Erythroblast (primary cell): ENCODE measurements around the gene UBE2Q2.

ENCODE experiments used
- GATA1 ChIP-seq: IDR thresholded peaks from 2 replicates; pipeline ENCODE4 v1.6.1; 2011; ENCODE audit warnings: low read depth, mild to moderate bottlenecking, control low read depth, low read length, moderate library complexity
- POLR2A ChIP-seq: IDR thresholded peaks from 2 replicates; pipeline ENCODE4 v1.6.1; 2011; ENCODE audit warnings: mild to moderate bottlenecking, low read length

DNA sequence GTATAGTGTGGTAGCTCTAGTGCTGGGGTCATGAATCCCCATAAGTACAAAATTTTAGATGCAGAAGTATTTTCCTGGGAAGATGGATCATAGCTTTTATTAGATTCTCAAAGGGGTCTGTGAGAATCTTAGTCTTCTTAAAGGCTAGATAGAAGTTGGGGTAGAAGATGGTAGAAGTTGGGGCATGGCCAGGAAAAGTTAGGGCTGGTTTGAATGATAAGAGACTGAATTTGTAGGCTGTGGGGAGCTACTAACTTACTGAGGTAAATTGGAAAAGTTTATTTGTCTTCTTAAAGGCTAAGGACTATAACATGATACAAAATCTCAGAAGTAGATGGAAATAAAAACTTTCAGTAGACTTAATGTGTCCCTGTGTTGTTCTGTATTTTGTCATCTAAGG lies 1.6 kb upstream of the UBE2Q2 start:
- TF ChIP-seq POLR2A: no peak
- TF ChIP-seq GATA1: no peak
